Measurements from ENCODE around the gene NOTCH2. TPM values are rescaled to one million over a fixed set of nuclear protein-coding genes. Genes with fewer than 3 reads are reported as not detected.

Gene NOTCH2
- 219 and 271 TPM in 2 replicates for total RNA-seq

DNA sequence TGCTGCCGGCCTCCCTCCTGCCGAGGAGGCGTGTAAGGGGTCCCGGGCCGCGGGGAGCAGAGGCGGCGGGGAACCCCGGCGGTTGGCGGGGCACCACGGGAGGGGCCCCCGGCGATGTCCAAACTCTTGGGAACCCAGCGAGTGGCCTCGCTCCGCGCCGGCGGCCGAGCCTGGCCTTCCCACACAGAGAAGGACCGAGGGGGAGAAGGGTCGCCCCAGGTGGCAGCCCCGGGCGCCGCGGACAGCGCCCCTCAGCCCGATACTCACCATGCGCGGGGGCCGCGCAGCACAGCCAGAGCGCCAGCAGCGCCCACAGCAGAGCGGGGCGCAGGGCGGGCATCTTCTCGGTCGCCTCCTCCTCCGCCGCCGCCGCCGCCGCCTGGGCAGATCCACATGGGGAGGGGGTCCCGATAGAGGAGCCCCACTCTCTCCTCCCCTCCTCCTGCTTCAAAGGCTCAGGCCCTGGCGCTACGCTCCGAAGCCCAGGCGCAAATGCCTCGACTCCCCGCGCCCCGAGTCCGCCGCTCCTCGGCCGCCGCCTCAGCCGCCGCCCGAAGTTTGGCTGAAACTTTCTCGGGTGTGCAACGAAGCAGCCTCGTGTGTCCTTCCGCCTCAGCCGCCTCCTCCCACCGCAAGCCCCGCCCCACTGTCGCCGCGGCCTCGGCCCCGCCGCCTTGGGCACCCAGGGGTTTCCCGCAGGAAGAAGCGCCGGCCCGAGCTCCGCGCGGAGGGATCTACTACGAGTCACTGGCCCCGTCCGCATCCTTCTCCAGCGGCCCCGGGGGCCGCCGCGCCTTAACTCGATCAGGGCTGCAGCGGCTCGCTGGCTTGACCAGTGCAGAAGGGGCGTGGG is at the start of gene NOTCH2:
Gene NOTCH2 (minus strand): TSS at position 596 of the 853 bp plus-strand sequence. CDS start 256 bp downstream, at position 340.

DNA sequence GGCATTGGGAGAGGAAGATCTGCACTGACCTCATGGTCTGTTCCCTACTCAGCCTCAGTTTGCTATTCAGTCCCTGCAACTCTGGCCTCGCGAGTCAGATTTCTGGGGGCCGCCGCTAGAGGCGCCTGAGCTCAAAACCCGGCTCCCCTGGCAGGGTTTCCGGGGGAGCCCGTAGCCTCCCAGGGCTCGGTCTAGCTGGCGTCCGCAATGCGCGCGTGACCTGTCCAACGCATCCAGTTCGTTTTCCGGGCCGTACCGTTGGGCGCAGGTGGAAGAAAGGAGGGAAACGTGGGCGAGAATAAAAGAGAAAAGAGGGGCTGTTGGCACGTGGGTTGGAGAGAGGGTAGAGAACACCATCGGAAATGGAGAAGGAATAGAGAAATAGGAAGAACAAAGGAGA is 173.2 kb downstream of the NOTCH2 start, which contains the start of gene ADAM30:
Gene ADAM30 (minus strand): TSS at position 213 of the 400 bp plus-strand sequence. CDS start 179 bp downstream, at position 34.

Other genes with a start within 250 kb of the NOTCH2 start
- not detected in 2 replicates for gene ADAM30, start 173.1 kb downstream of the NOTCH2 start, total RNA-seq
- gene SEC22B, start 106.9 kb upstream of the NOTCH2 start, total RNA-seq: 48.1 and 82.7 TPM in 2 replicates